Astrocyte (in vitro differentiated cells and primary cell): ENCODE data around the gene PCSK5. TPM values are rescaled to one million over a fixed set of nuclear protein-coding genes. Genes with fewer than 3 reads are reported as not detected.

ENCODE experiments used
- DNase-seq: peaks from one replicate; pipeline ENCODE4 v3.0.0-alpha.2; 2010; ENCODE audit warnings: low read depth
- FAIRE-seq: peaks from 2 replicates; lab custom pipeline; 2011; peaks lifted over from hg19 to GRCh38; lab: Jason Lieb, UNC
- H2AFZ ChIP-seq: 2 replicates; pipeline ENCODE4 v1.6.0; 2012; ENCODE audit warnings: low read depth, low read length, inconsistent platforms
- H3K27ac ChIP-seq: 2 replicates; pipeline ENCODE4 v1.5.1; 2011; ENCODE audit warnings: low read depth, low read length, inconsistent platforms
- H3K27me3 ChIP-seq: 2 replicates; pipeline ENCODE4 v1.6.0; 2011; ENCODE audit warnings: low read length, inconsistent platforms; ENCODE audit not compliant: insufficient read depth
- H3K36me3 ChIP-seq: 2 replicates; pipeline ENCODE4 v1.5.1; 2011; ENCODE audit warnings: low read length, inconsistent platforms; ENCODE audit not compliant: insufficient read depth
- H3K4me1 ChIP-seq: 2 replicates; pipeline ENCODE4 v1.5.1; 2011; ENCODE audit warnings: low read length, inconsistent platforms; ENCODE audit not compliant: insufficient read depth
- H3K4me2 ChIP-seq: 2 replicates; pipeline ENCODE4 v1.6.0; 2012; ENCODE audit warnings: low read length, inconsistent platforms
- H3K4me3 ChIP-seq: 2 replicates; pipeline ENCODE4 v1.5.1; 2011; ENCODE audit warnings: low read depth, mild to moderate bottlenecking, low read length, inconsistent platforms; ENCODE audit not compliant: insufficient read depth
- H3K79me2 ChIP-seq: 2 replicates; pipeline ENCODE4 v1.6.0; 2012; ENCODE audit warnings: mild to moderate bottlenecking, low read length, inconsistent platforms; ENCODE audit not compliant: insufficient read depth
- H3K9ac ChIP-seq: 2 replicates; pipeline ENCODE4 v1.6.0; 2012; ENCODE audit warnings: mild to moderate bottlenecking, low read length, inconsistent platforms
- H3K9me3 ChIP-seq: 2 replicates; pipeline ENCODE4 v1.5.1; 2012; ENCODE audit warnings: low read depth, mild to moderate bottlenecking, low read length, inconsistent platforms; ENCODE audit not compliant: insufficient read depth
- H4K20me1 ChIP-seq: 2 replicates; pipeline ENCODE4 v1.6.0; 2012; ENCODE audit warnings: low read length, inconsistent platforms; ENCODE audit not compliant: insufficient read depth
- H3K27ac Mint-ChIP-seq: one replicate; pipeline ENCODE4 v1.8.0; 2021; ENCODE audit warnings: mild to moderate bottlenecking, mixed read lengths; ENCODE audit not compliant: unreplicated experiment
- H3K27me3 Mint-ChIP-seq: one replicate; pipeline ENCODE4 v1.8.0; 2021; ENCODE audit warnings: low read depth, mixed read lengths; ENCODE audit not compliant: unreplicated experiment
- H3K36me3 Mint-ChIP-seq: one replicate; pipeline ENCODE4 v1.8.0; 2021; ENCODE audit warnings: low read depth, mixed read lengths; ENCODE audit not compliant: unreplicated experiment
- H3K4me1 Mint-ChIP-seq: one replicate; pipeline ENCODE4 v1.8.0; 2021; ENCODE audit warnings: low read depth, mixed read lengths; ENCODE audit not compliant: unreplicated experiment
- H3K4me3 Mint-ChIP-seq: one replicate; pipeline ENCODE4 v1.8.0; 2021; ENCODE audit warnings: mild to moderate bottlenecking, moderate library complexity, mixed read lengths; ENCODE audit not compliant: unreplicated experiment
- H3K9me3 Mint-ChIP-seq: one replicate; pipeline ENCODE4 v1.8.0; 2021; ENCODE audit warnings: mild to moderate bottlenecking, mixed read lengths; ENCODE audit not compliant: unreplicated experiment
- CTCF ChIP-seq: IDR thresholded peaks from 2 replicates; pipeline ENCODE4 v1.5.1; 2011; ENCODE audit warnings: low read depth, mild to moderate bottlenecking, inconsistent platforms, low read length, moderate library complexity; ENCODE audit not compliant: insufficient read depth
- EZH2 ChIP-seq: IDR thresholded peaks from 2 replicates; pipeline ENCODE4 v1.6.1; 2012; ENCODE audit warnings: mild to moderate bottlenecking, low read length, inconsistent platforms; ENCODE audit not compliant: insufficient read depth
- total RNA-seq: library from RNA; stranded (reverse); gene quantifications from 2 replicates; pipeline ENCODE4 v1.2.1, GENCODE V29; 2021

PCSK5 gene
- total RNA-seq, 1 donor from 2014 or later = 13.1 TPM

GRCh38 chr9:76166526-76166925 lies 276.1 kb downstream of the PCSK5 start:
- Histone ChIP-seq H3K4me2 (no peak overlapping the region), H3K9ac (no peak overlapping the region), H3K4me3 (no peak overlapping the region), H2AFZ (no peak overlapping the region), H4K20me1 (no peaks in the 10 kb centered on the region), H3K27ac (no peak overlapping the region), H3K9me3 (no peaks in the 10 kb centered on the region), H3K79me2 (no peaks in the 10 kb centered on the region), H3K36me3 (no peaks in the 10 kb centered on the region), H3K27me3 (no peaks in the 10 kb centered on the region), H3K4me1 (peaks cover 10% of the 10 kb centered on the region)
- Mint-ChIP-seq H3K4me1 (peaks cover 17% of the 10 kb centered on the region), H3K36me3 (peaks cover 5% of the 10 kb centered on the region), H3K27me3 (no peaks in the 10 kb centered on the region), H3K9me3 (no peaks in the 10 kb centered on the region), H3K4me3 (no peak overlapping the region), H3K27ac (no peak overlapping the region)
- FAIRE-seq = no peak
- TF ChIP-seq EZH2 (no peak), CTCF (no peak)
- DNase-seq = no peak

- FAIRE-seq (no peak), DNase-seq (no peak)
- H3K27me3 Mint-ChIP-seq = no peaks in the 10 kb centered on the region
These were observed 285.7 kb downstream of the PCSK5 start for GRCh38 chr9:76176171-76176570.

More at GRCh38 chr9:76176171-76176570, 285.7 kb downstream of the PCSK5 start:
- H3K4me1 ChIP-seq = peaks cover 10% of the 10 kb centered on the region
- Mint-ChIP-seq H3K36me3 (no peaks in the 10 kb centered on the region), H3K4me3 (no peak overlapping the region), H3K9me3 (peaks cover 2% of the 10 kb centered on the region), H3K27ac (no peak overlapping the region), H3K4me1 (peaks cover 11% of the 10 kb centered on the region)
- H3K4me3 ChIP-seq = no peak overlapping the region
- no peaks in the 10 kb centered on the region for H3K36me3 ChIP-seq
- H3K79me2 ChIP-seq = no peaks in the 10 kb centered on the region
- no peaks in the 10 kb centered on the region for H3K9me3 ChIP-seq
- no peak overlapping the region for H3K4me2 ChIP-seq
- H3K27me3 ChIP-seq = no peaks in the 10 kb centered on the region
- H3K9ac ChIP-seq = no peak overlapping the region
- no peak overlapping the region for H2AFZ ChIP-seq
- H3K27ac ChIP-seq = no peak overlapping the region
- no peaks in the 10 kb centered on the region for H4K20me1 ChIP-seq
- TF ChIP-seq CTCF = no peak
- TF ChIP-seq EZH2 = no peak
